ENCODE data around the gene ANAPC7. TPM values are rescaled to one million over a fixed set of nuclear protein-coding genes. Genes with fewer than 3 reads are reported as not detected.

Gene ANAPC7
- total and polyA plus RNA-seq, 9 of the 15 experiments (the other 6 are each of a cell fraction or from before 2014, with no cell fraction given) = 46.7 to 158 (median 109) TPM

DNA sequence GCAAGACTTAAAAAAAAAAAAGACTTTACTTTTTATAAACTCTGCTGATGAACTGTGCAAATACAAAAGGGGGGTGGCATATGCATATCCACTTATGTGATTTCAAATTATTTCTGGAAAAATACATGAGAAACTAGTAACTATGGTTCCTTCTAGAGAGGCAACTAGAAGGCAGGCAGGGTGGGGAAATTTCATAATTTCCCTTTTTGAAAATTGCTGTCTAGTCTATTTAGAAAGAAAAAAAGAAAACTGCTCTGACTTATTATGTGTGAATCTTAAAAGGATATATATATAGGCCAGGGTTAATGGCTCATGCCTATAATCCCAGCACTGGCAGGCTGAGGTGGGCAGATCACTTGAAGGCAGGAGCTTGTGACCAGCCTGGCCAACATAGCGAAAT lies 42.3 kb downstream of the ANAPC7 start:
- Histone ChIP-seq H3K4me2 (ENCODE audit: insufficient read depth, low read length) (no peak overlapping the region), H2AFZ (ENCODE audit: low read depth, low read length) (no peak overlapping the region), H3K79me2 (ENCODE audit: control insufficient read depth, insufficient read depth, low read length) (no peaks in the 10 kb centered on the region), H3K27me3 (ENCODE audit: control insufficient read depth in 2 of 2, insufficient read depth in 2 of 2, low read length in 2 of 2) (no peaks in the 10 kb centered on the region), H3K27ac (ENCODE audit: extremely low read depth, low read depth, low read length) (no peak overlapping the region), H3K9ac (ENCODE audit: insufficient read depth in 1 of 2, low read depth in 2 of 2, low read length in 2 of 2) (no peak overlapping the region), H3K36me3 (ENCODE audit: control insufficient read depth, insufficient read depth, low read length) (no peaks in the 10 kb centered on the region), H4K20me1 (replicated peaks; ENCODE audit: control insufficient read depth, insufficient read depth, low read length) (no peaks in the 10 kb centered on the region), H3K4me3 (no peak overlapping the region), H3K9me1 (ENCODE audit: control insufficient read depth, insufficient read depth, low read length) (no peaks in the 10 kb centered on the region), H3K9me3 (replicated peaks; ENCODE audit: control insufficient read depth, insufficient read depth, low read depth, low read length) (no peaks in the 10 kb centered on the region), H3K4me1 (replicated peaks in 1 of 2; ENCODE audit: control insufficient read depth in 2 of 2, insufficient read depth in 2 of 2, low read length in 2 of 2) (no peaks in the 10 kb centered on the region)
- POLR2A ChIA-PET = no interaction called here
- in situ Hi-C loops (cut with MboI) (no loop called here), intact Hi-C loops (cut with micrococcal nuclease) (no loop called here)
- ATAC-seq = no peak
- WGBS (ENCODE audit: insufficient coverage, low coverage, missing lambda C conversion rate) = no CpG with 5 or more reads among the region's 1 CpG
- CTCF ChIA-PET (ENCODE audit: low intra/inter-chr PET ratio) = no interaction called here
- no peak for DNase-seq (ENCODE audit: extremely low read depth in 1 of 4, low spot score in 3 of 4)
- BruUV-seq (replicated peaks) = no TSS peak
- no peak for FAIRE-seq
- TF ChIP-seq POLR2H (tag; IDR thresholded peaks at IDR 0.05; ENCODE audit: low read depth) (no peak), ZNF589 (CRISPR knock-in tag; IDR thresholded peaks at IDR 0.05; ENCODE audit: low read depth) (no peak), ZBTB7A (IDR thresholded peaks at IDR 0.05; ENCODE audit: borderline replicate concordance, control insufficient read depth, low read depth, low read length) (no peak), HDAC2 (IDR thresholded peaks at IDR 0.05) (no peak), MTA3 (IDR thresholded peaks at IDR 0.05; ENCODE audit: borderline replicate concordance) (no peak), MED1 (CRISPR knock-in tag; IDR thresholded peaks at IDR 0.05; ENCODE audit: borderline replicate concordance) (no peak), EP300 (IDR thresholded peaks at IDR 0.05; ENCODE audit: low read length) (no peak), PRPF4 (IDR thresholded peaks at IDR 0.05; ENCODE audit: insufficient read depth, low read depth, low read length, poor library complexity, severe bottlenecking) (no peak), DACH1 (IDR thresholded peaks at IDR 0.05; ENCODE audit: partially characterized antibody) (no peak), RBM39 (optimal IDR thresholded peaks at IDR 0.05; ENCODE audit: low read depth, low read length) (no peak), IFI16 (CRISPR knock-in tag; IDR thresholded peaks at IDR 0.05) (no peak), HLTF (IDR thresholded peaks at IDR 0.05) (no peak)
- TF ChIP-seq, protein P1, sequence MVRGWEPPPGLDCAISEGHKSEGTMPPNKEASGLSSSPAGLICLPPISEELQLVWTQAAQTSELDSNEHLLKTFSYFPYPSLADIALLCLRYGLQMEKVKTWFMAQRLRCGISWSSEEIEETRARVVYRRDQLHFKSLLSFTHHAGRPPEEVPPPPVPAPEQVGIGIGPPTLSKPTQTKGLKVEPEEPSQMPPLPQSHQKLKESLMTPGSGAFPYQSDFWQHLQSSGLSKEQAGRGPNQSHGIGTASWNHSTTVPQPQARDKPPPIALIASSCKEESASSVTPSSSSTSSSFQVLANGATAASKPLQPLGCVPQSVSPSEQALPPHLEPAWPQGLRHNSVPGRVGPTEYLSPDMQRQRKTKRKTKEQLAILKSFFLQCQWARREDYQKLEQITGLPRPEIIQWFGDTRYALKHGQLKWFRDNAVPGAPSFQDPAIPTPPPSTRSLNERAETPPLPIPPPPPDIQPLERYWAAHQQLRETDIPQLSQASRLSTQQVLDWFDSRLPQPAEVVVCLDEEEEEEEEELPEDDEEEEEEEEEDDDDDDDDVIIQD (CRISPR knock-in tag; IDR thresholded peaks at IDR 0.05) = no peak
- TF ChIP-seq, protein P2, sequence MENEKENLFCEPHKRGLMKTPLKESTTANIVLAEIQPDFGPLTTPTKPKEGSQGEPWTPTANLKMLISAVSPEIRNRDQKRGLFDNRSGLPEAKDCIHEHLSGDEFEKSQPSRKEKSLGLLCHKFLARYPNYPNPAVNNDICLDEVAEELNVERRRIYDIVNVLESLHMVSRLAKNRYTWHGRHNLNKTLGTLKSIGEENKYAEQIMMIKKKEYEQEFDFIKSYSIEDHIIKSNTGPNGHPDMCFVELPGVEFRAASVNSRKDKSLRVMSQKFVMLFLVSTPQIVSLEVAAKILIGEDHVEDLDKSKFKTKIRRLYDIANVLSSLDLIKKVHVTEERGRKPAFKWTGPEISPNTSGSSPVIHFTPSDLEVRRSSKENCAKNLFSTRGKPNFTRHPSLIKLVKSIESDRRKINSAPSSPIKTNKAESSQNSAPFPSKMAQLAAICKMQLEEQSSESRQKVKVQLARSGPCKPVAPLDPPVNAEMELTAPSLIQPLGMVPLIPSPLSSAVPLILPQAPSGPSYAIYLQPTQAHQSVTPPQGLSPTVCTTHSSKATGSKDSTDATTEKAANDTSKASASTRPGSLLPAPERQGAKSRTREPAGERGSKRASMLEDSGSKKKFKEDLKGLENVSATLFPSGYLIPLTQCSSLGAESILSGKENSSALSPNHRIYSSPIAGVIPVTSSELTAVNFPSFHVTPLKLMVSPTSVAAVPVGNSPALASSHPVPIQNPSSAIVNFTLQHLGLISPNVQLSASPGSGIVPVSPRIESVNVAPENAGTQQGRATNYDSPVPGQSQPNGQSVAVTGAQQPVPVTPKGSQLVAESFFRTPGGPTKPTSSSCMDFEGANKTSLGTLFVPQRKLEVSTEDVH (IDR thresholded peaks at IDR 0.05; ENCODE audit: low read depth, partially characterized antibody) = no peak
- TF ChIP-seq, protein P3, sequence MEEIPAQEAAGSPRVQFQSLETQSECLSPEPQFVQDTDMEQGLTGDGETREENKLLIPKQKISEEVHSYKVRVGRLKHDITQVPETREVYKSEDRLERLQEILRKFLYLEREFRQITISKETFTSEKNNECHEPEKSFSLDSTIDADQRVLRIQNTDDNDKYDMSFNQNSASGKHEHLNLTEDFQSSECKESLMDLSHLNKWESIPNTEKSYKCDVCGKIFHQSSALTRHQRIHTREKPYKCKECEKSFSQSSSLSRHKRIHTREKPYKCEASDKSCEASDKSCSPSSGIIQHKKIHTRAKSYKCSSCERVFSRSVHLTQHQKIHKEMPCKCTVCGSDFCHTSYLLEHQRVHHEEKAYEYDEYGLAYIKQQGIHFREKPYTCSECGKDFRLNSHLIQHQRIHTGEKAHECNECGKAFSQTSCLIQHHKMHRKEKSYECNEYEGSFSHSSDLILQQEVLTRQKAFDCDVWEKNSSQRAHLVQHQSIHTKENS (CRISPR knock-in tag; IDR thresholded peaks at IDR 0.05) = no peak
